ENCODE measurements around the gene TNFSF13.

DNA sequence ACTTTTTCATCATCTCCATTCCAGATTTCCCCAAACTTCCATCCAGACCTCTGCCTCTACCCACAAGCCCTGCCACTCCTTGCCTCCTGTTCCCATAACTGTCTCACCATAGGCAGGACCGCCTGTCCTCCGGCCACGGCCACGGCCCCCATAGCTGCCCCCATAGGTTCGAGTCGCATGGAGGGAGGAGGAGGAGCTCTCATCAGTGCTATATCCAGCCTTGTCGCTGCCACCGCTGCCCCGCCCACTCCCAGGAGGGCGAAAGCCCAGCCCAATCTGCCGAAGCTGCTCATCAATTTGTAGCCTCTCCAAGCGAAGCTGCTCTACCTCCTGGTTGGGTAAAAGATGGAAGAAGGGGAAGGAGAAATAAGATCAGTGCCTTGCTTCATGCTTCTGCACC is 34.7 kb downstream of the TNFSF13 start:
- no peak for TF ChIP-seq CTCF (IDR thresholded peaks at IDR 0.05)
- no peak for TF ChIP-seq POLR2A (IDR thresholded peaks at IDR 0.05)
- TF ChIP-seq EP300 (IDR thresholded peaks at IDR 0.05), result no peak
